Parathyroid adenoma (tissue), 2 donors: ENCODE results near the gene VPS13D.

Experiments used
- H2AFZ ChIP-seq: fragments of 300-600 bp; sonication (generic); one replicate; pipeline ENCODE4 v1.7.0; 2017; ENCODE audit warnings: antibody characterized with exemption, mild to moderate bottlenecking
- H3K27ac ChIP-seq: fragments of 300-600 bp; sonication (generic); one replicate; pipeline ENCODE4 v1.7.0; 2017
- H3K27me3 ChIP-seq: fragments of 300-600 bp; sonication (generic); one replicate; pipeline ENCODE4 v1.7.0; 2017; ENCODE audit warnings: low read length; ENCODE audit not compliant: control insufficient read depth, insufficient read depth
- H3K36me3 ChIP-seq: fragments of 300-600 bp; sonication (generic); one replicate; pipeline ENCODE4 v1.7.0; 2017; ENCODE audit warnings: low read length; ENCODE audit not compliant: control insufficient read depth, insufficient read depth
- H3K4me1 ChIP-seq: fragments of 300-600 bp; sonication (generic); one replicate; pipeline ENCODE4 v1.7.0; 2017; ENCODE audit warnings: control low read depth
- H3K4me2 ChIP-seq: fragments of 300-600 bp; sonication (generic); one replicate; pipeline ENCODE4 v1.7.0; 2017; ENCODE audit warnings: low read length
- H3K4me3 ChIP-seq: fragments of 300-600 bp; sonication (generic); one replicate; pipeline ENCODE4 v1.7.0; 2017; ENCODE audit warnings: low read depth, low read length
- H3K79me2 ChIP-seq: fragments of 300-600 bp; sonication (generic); one replicate; pipeline ENCODE4 v1.7.0; 2017; ENCODE audit warnings: control low read depth
- H3K9ac ChIP-seq: fragments of 300-600 bp; sonication (generic); one replicate; pipeline ENCODE4 v1.7.0; 2017; ENCODE audit warnings: mild to moderate bottlenecking
- H3K9me3 ChIP-seq: fragments of 300-600 bp; sonication (generic); one replicate; pipeline ENCODE4 v1.7.0; 2017; ENCODE audit warnings: low read length; ENCODE audit not compliant: control insufficient read depth
- TF ChIP-seq, protein P1 (sequence below): fragments of 300-600 bp; sonication (generic); IDR thresholded peaks from one replicate; pipeline ENCODE4 v1.7.0; 2017; ENCODE audit warnings: antibody characterized with exemption, mild to moderate bottlenecking
- donor health status: primary hyperparathyroidism.

The VPS13D gene

GRCh38 chr1:12279003-12279402, 49.2 kb downstream of the VPS13D start:
- no peaks in the 10 kb centered on the region for H3K27me3 ChIP-seq
- no peak overlapping the region for H3K4me3 ChIP-seq

GRCh38 chr1:12279728-12280464, 50.1 kb downstream of the VPS13D start:
- TF ChIP-seq, protein P1, sequence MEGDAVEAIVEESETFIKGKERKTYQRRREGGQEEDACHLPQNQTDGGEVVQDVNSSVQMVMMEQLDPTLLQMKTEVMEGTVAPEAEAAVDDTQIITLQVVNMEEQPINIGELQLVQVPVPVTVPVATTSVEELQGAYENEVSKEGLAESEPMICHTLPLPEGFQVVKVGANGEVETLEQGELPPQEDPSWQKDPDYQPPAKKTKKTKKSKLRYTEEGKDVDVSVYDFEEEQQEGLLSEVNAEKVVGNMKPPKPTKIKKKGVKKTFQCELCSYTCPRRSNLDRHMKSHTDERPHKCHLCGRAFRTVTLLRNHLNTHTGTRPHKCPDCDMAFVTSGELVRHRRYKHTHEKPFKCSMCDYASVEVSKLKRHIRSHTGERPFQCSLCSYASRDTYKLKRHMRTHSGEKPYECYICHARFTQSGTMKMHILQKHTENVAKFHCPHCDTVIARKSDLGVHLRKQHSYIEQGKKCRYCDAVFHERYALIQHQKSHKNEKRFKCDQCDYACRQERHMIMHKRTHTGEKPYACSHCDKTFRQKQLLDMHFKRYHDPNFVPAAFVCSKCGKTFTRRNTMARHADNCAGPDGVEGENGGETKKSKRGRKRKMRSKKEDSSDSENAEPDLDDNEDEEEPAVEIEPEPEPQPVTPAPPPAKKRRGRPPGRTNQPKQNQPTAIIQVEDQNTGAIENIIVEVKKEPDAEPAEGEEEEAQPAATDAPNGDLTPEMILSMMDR = no peak
- Histone ChIP-seq H3K27ac (no peak overlapping the region), H2AFZ (no peak overlapping the region), H3K36me3 (no peaks in the 10 kb centered on the region), H3K9ac (no peak overlapping the region), H3K4me1 (no peaks in the 10 kb centered on the region), H3K4me2 (no peak overlapping the region), H3K9me3 (no peaks in the 10 kb centered on the region), H3K27me3 (no peaks in the 10 kb centered on the region), H3K4me3 (no peak overlapping the region), H3K79me2 (peaks cover 2% of the 10 kb centered on the region)

More at GRCh38 chr1:12279003-12279402, 49.2 kb downstream of the VPS13D start:
- H3K36me3 ChIP-seq = no peaks in the 10 kb centered on the region
- no peak overlapping the region for H3K27ac ChIP-seq
- H2AFZ ChIP-seq = no peak overlapping the region
- no peaks in the 10 kb centered on the region for H3K4me1 ChIP-seq
- H3K9me3 ChIP-seq = no peaks in the 10 kb centered on the region
- TF ChIP-seq, protein P1 = no peak
- no peak overlapping the region for H3K4me2 ChIP-seq
- peaks cover 2% of the 10 kb centered on the region for H3K79me2 ChIP-seq
- H3K9ac ChIP-seq = no peak overlapping the region

- H3K27ac ChIP-seq = no peak overlapping the region
- no peak overlapping the region for H3K9ac ChIP-seq
- H3K4me3 ChIP-seq = no peak overlapping the region
- H3K4me2 ChIP-seq = no peak overlapping the region
- H3K4me1 ChIP-seq = no peaks in the 10 kb centered on the region
- H2AFZ ChIP-seq = no peak overlapping the region
- peaks cover 5% of the 10 kb centered on the region for H3K79me2 ChIP-seq
- TF ChIP-seq, protein P1 = no peak
- H3K36me3 ChIP-seq = no peaks in the 10 kb centered on the region
- H3K9me3 ChIP-seq = no peaks in the 10 kb centered on the region
- H3K27me3 ChIP-seq = no peaks in the 10 kb centered on the region
Measured at GRCh38 chr1:12282142-12282541, 52.3 kb downstream of the VPS13D start.

- H3K9ac ChIP-seq = no peak overlapping the region
Measured at GRCh38 chr1:12284486-12284885, 54.7 kb downstream of the VPS13D start.

More at GRCh38 chr1:12284486-12284885, 54.7 kb downstream of the VPS13D start:
- no peak overlapping the region for H2AFZ ChIP-seq
- TF ChIP-seq, protein P1 = no peak
- no peaks in the 10 kb centered on the region for H3K36me3 ChIP-seq
- H3K79me2 ChIP-seq = peaks cover 5% of the 10 kb centered on the region
- H3K27ac ChIP-seq = no peak overlapping the region
- H3K4me3 ChIP-seq = no peak overlapping the region
- no peak overlapping the region for H3K4me2 ChIP-seq
- H3K4me1 ChIP-seq = no peaks in the 10 kb centered on the region
- H3K27me3 ChIP-seq = no peaks in the 10 kb centered on the region
- no peaks in the 10 kb centered on the region for H3K9me3 ChIP-seq
